Stimulated activated CD4-positive, alpha-beta T cell treated with anti-CD3 and anti-CD28 coated beads, Interleukin-15, amount 100 ng/mL, for 48 hours (primary cell): Measurements from ENCODE around the gene TRABD2B.

Experiments used
- DNase-seq, 2 donors: peaks; one replicate each; pipeline ENCODE4 v3.0.0-alpha.2; 2020; ENCODE audit warnings: low read depth in 2 of 2

Gene TRABD2B

DNA sequence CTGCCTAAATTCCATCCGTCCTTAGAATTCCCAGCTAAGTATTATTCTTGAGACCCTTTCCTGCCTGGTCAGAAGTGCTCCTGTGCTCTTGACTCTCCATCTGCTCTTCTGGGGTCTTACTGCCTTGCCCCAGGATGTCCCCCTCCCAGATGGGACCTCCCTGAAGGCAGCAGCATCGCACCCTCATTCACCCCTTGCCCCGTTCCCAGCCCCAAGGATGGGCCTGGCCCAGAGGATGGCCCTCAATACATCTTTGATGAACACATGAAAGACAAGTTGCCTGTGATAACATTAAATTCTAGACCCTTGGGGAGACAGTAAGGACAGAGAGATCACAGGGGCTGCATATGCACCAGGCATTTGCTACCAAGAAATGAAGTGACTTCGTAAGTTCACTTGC, 167.2 kb downstream of the TRABD2B start:
- DNase-seq: no peak

DNA sequence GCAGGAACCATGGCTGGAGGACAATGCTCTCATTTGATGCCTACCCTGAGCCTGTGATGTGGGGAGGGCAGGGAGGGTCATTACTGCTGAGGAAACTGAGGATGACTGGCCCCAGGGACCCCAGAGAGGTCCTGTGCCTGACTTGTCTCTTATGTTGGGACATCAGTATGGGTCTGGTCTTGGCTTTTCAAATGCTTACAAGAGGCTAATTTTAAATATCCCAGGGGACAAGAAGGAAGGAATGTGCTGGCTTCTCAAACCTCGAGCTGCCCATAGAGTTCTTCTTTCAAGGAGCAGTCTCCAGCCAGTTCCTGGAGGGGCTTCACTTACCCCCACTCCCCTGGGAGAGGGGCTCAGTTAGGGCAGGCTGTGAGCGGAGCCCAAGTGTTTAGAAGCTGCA, 168.2 kb downstream of the TRABD2B start:
- DNase-seq: no peak

DNA sequence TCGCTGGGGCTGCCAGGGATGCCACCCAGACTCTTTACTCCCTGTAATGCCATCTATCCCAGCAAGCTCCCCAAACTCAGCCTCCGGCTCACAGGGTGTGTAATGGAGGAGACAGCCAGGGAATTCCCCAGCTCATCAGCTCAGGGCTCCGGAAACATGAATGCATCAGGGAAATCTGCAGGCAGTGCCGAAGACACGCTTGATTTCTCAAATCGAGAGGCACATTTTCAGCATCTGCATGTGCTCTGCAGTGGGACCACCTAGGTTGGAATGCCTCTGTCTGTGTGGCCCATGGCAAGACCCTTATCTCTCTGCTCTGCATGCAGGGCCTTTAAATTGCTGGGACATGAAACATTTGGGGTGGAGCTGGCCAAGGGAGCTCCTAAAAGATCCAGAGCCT, 170.1 kb downstream of the TRABD2B start:
- no peak for DNase-seq

DNA sequence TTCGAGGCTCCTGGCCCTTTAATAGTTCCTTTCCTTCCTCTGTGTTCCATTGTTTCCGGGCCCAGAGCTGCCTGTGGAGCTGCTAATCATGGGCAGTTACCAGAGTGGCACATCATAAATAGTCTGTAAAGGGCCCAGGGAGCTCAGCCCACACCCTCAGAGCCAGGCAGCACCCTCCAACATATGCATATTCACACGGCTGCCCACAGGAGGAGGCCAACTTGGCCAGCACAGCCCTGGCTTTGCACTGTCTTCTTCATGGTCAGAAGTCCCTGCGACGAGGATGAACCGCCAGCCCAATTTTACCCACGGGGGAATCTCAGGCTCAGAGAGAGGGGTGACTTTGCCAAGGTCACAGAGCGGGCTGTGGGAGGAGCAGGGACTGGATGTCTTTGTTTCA, 172.5 kb downstream of the TRABD2B start:
- DNase-seq: no peak

DNA sequence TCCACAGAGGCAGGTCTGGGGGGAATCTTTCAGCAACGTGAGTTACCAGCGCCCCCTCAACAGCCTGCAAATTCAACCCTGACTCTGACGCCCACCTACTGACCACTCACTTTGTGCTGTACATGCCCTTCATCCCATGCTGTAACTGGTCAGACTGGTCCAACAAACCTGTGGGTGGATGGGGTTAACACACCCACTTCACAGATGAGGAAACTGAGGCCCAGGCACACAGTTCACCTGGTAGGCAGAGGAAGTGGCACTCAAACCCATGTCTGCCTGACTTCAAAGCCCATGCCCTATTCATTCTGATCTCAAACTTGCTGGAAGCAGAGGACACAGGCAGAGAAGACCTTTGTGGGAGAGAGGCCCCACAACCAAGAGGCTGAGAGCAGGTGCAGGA, 172.9 kb downstream of the TRABD2B start:
- DNase-seq: no peak

DNA sequence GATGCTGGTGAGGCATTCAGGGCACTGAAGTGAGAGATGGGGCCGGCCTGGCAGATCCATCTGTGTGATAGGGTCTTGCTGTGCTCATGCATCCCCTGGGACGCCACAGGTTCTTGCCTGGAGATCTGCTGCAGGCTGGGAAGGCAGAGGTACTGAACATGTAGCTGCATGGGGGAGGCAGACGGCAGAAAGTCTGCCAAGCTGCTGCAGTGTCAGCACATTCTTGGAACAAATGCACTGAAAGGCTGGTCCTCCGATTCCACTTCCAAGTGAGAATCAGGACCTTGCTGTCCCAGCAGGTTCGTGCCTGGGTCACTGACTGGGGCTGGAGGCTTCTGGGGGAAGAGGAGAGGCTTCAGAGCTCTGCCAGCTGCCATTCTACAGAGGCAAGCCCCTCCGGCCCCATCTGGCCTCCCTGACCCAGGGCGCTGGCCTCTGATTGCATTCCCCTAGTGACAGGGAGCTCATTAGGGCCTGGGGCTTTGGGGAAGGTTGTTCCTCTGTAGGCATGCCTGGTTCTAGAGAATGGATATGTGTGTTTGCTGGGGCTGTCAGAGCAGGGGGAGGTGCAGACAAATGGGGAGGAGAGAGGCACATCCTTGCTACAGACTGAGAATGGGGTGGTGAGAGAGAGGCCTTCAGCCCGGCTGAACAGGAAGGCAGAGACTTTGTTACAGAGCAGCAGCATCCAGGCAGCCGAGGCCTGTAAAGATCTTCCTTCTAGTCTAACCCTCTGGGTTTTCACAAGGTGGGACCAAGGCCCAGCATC, 174.0 kb downstream of the TRABD2B start:
- DNase-seq: no peak

DNA sequence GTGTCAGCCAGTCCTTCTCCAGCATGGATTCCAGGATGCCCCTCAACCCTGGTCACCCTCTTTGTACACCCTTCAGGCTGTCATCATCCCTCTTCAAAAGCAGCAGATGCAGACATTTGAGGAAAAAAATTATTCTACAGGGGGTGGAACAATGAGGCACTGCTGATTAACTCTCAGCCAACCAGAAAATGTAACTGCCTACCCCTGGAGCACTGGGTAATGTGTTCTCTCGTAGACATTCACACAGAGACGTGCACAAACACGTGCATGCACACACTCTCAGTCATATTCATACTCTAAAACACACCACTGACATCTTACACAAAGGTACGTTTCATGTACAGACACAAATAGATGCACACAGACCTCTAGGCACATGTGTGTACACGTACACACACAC, 175.4 kb downstream of the TRABD2B start:
- no peak for DNase-seq

DNA sequence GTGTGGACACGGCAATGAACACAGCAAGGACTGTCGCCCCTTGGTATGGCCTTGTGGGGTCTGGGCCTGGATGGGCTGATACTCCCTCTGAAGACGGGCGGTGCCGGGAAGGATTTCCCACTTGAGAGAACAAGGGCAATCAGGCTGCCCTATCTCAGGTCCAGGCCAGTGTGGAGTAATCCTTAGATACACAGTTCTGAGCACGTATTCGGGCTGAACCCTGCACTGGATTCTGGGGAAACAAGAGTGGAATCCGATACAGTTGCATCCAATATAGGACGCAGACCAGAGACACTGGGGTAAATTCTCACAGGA, 177.7 kb downstream of the TRABD2B start:
- no peak for DNase-seq

DNA sequence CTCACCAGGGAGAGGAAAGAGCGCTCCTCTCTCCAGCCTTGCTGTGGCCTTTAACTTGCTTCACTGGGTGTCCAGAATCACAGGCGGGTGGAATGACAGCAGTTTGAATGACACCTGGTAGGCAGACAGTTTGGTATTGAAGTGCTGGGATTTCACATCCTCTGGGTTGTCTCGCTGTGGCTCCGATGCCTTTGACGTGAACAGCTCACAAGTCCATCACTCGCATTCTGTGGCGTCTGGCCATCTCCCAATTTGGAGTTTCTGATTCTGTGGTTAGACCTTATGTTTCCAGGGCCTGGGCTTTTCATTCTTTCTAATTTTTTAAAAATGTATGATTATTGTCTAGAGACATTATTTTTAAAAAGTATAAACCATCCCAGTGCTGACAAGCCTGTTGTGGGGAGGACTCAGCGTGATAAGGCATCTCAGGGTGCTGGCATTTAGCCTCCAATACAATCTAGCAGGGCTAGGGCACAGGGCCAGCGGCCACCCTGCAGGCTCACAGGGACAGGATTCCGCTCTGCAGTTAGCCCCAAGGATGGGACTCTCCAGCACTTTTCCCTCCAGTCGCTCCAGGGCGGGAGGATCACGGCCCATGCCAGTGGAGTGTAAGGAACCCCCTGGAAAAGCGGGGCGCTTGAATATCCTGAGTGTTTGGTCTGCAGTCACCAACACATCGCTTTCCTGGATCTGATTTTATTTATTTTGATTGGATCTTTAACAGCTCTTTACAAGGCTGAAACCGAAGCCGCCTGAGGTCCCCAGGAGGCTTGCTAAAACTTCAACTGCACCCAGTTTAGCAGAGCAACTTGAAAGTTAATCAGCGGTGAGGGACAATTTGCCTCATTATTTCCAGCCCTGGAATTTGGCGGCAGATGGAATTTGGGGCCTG, 178.3 kb downstream of the TRABD2B start:
- DNase-seq: no peak

DNA sequence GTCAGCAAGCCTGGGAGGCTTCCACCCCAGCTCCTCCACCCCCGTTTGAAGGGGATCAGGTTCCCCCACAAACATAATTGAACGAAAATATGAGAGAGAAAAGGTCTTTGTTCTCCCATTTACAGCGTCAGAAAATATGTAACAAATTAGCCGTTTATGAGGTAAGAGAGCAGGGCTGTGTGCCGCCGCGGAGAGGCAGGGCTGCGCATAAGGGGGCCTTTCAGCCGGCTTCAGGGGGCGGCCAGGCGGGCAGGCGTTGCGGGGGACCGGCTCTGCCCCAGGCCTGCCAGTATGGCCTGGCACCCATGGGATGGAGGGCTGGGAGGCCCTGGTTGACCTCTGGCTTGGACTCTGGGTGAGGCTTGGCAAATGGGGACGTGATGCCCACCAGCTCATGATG, 179.3 kb downstream of the TRABD2B start:
- DNase-seq: no peak

DNA sequence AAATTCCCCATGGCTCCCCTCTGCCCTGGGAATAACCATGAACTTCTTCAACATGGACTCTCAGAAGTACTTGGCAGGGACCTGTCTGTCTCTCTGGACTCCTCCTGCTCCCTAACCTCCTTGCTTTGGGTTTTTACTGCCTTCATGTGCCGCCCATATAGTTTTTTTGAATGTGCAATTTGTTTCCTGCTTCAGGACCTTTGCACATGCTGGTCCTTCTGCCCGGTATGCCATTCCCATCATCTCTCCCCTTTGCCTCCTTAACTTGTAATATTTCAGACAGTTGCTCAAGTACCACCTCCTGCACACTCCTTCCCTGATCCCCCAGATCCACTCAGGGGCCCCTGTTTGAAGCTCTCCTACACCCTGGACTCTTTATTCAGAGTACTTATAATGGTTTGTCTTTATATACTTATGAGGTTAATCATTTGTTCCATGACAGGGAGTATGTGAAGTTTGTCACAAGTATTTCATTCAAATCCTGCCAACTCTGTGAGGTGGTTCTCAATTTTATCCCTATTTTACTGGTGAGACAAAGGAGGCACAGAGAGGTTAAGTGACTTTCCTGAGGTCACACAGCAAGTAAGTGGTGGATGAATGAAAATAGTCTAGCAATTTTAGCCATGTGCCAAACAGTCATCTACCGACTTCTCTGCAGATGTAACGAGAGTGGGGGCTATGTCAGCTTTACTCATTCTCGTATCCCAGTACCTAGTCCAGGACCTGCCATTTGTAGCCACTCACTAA, 180.7 kb downstream of the TRABD2B start:
- DNase-seq: no peak

DNA sequence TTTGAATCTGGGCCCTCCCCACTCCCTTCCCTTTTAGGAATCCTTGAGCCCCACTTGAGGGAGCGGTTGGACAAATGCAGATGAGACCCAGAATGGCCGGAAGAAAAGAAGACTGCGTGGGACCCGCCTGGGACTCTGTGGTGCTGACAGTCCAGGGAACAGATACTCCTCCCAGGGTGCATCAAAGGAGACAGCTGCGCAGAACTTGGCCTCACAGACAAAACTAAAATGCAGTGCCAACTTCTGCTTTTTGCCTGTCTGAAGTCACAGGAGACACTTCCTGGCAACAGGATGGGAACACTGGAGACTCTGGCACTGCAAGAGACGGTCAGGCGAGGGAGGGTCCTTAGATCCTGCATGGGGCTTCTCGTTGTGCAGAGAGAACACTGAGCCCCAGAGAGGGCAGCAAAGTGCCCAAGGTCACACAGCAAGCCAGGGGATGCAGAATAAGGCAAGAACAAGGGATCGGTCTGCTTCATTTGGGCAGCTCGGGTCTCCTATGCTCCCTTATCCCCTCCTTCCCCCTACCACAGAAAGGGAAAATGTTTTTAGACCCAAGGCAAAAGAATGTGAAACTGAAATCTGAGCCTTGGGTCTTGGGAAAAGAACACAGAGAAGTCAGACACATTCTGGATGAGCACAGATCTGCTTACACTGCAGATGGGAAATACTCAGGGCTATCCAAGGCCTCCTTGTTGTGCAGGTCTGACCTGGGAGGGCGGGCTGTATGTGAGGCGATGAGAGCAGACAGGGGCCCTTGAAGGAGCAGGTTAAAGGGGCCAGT, 182.4 kb downstream of the TRABD2B start:
- no peak for DNase-seq

DNA sequence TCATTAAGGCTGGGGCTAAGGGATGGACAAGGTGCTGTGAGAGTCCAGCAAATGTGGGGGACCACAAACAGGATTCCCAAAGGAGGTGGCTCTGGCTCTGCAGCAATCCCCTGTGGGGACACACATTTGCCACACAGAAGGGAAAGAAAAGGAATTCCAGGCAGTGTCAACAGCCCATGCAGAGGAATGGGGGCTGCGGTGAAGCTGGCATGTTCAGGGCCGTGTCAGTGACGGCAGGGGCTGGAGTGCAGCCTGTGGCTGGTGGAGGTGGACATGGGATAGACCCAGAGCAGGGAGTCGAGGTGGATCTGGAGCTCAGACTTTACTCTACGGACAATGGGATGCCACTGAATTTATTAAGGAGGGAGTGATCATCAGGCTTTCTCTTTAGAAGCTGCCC, 183.2 kb downstream of the TRABD2B start:
- no peak for DNase-seq

DNA sequence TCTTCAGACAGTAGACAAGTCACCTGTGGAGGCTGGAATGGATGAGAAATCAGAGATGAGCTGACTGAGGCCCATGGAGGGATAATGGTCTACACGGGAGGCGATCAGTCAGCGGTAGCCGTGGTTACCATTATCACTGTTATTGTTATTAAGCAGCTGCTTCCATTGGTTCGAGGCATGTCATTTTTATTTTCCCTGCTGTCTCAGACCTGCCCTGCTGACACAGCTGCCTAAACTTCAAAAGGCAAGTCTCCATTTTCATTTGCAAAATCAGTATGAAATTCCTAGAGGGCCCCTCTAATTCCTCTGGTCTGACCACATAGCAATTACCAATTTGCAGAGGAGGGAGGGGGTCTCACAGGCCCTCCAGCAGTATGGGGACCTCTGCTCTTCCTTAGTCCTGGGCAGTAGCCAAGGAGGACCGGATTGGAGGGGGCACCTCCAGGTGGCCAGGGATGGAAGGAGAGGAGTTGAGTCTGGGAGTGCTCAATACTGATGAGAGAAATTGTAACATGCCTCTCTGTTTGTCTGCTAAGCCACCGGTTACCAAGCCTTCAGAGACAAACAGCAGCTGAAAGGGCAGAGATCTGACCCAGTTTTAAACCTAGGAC, 184.2 kb downstream of the TRABD2B start:
- no peak for DNase-seq

DNA sequence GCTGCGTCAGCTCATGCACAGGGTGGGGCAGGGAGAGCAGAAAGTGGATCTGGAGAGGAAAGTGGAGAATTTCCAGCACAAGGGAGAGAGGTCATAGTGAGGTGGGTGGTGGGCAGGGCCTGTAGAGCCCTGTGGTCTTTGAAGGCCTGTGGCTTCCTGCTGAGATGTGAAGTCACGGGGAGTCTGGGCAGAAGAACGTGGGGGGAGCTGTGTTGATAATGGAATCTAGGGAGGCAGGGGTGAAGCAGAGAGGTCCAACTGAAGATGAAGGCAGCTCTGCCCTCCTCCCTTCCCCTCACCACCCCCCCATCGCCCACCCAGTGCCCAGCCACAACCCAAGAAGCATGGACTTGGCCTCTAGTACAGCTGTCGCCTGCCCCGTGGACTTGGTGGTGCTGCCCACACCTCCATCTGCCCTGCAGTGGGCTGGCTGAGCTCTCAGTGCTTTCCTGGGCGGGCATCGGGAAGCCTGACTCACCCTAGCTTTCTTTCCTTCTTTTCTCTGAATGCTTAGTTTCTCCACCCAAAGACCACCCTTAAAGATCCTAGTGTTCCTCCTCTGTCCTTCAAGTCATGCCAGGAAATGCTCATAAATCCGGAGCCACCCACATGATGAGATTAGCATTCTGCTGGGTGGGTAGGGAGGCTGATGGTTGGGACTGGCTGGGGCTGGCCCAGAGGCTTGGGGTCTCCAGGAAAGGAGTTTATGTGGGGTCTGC, 186.1 kb downstream of the TRABD2B start:
- no peak for DNase-seq

DNA sequence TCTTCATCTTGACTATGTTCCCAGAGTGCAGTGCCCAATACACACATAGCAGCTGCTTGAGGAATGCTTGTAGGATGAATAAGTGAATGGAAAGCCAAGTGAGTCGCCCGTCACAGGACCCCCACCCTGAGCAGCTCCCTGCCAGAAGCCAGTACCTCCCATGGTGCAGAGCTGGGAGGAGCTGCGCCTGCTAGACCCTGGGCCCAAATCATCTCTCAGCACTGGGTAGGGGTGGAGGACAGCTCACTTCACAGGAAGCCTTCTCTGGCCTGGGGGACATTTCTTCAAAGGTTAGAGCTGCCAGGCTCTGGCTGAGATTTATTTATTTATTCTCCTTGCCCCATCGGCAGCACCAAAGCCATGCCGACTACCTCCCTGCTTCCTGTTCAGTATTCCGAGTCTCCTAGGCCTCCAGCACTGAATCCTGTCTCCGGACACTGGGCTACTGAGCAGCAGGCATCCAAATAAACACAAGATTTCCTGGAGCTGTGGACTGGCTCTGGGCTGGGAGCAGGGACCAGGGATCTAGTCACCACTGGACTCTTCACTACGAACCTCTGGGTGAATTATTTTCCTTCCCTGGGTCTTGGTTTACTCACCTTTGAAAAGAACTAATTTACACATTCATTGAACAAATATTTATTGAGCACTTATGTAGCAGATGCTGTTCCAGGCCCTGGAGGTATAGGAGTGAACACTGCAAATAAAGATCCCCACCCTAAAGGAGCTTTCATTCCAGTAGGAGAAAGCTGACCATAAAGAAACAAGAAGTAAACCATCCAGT, 187.7 kb downstream of the TRABD2B start:
- no peak for DNase-seq

DNA sequence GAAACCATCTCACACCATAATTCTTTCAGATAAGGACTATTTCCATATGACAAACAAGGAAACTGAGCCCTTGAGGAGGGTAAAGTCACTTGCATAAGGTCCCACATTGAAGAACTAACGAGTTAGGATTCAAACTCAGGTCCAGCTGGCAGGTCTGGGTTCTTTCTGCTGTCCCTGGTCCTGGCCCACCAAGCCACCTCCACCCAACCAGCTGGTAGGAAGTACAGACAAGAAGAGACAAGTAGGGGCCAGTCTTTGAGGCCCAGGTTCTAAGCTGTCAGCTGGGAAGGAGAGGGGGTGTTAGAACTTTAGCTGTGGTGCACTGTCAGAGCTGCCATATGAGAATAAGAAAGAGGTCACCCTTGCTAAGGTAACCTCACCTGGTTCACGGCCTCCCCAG, 188.6 kb downstream of the TRABD2B start:
- DNase-seq: no peak

DNA sequence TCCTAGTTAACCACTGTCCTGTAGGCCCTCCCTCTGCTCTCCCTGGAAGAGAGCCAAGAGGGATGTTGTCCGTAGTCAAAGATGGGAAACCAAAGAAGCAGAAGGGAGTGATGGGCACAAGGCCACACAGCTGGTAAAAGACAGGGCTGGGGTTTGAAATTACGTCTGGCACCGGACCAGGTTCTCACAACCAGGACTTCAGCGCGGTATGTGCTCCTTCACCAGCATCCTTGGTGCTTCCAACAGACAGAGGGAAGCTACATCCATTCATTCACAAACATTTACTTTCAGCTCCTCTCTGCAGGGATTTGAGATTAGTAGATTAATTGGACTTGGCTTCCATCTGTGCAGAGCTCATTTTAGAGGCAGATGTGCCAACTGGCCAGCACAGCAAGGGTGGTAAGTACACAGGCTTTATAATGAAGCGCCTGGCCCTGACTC, 191.2 kb downstream of the TRABD2B start:
- DNase-seq: no peak

DNA sequence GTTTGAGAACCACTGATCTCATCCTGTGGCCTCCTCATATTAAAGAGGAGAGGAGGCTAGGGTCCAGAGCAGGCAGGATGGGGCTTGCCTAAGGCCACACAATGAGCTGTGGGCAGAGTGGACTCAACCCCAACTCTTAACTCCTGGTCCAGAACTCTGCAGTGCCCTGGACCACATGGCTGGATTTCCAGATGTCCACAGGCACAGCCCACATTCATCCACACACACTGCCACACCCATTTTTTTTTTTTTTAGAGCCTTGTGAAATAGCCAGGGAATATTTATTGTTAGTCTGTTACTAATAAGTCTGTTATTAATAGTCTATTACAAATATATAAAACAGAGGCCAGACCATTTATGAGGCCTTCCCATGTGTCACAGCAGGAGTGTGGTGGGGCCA, 192.2 kb downstream of the TRABD2B start:
- DNase-seq: no peak
